ENCODE data around the gene CCL11.

DNA sequence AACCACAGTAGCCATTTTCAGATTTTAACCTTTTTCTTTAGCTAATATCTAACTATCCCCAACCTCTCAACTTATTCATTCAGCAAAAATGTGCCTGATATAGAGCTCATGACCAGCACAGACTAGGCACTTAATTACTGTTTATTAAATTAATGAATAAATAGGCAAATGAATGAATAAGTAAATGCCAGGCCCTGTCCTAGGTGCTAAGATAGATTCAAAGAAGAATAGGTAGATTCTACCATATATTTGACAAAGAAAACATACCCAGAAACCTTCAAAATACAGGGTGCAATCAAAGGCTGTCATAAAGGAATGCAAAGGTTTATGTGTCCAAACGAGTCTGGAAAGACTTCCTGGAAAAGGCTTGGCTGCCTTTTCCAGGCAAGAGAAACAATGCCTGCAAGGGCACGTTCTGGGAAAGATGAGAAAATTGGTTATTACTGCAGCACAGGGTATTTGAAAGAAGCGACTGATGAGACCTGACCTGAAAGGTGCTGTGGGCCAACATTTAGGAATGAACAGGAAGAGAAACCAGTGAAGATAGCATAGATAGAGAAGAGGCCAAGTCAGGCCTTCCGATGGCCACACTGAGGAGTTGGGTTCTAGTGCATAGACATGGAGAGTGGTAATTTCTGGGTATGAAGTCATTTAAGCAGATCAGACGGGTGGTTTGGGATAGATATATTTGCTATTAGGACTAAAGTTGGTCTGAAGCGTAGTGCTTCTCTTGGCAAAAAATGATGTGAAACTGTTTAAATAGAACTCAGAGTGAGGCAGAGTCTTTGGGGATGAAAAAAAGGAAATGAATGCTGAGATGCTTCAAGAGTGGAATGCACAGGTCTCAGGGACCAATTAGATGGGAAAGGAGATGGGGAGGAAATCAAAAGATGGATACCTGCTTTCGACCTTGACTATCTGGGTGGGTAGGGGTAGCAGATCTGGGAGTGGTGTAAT lies 41.9 kb upstream of the CCL11 start:
- TF ChIP-seq POLR2A (IDR thresholded peaks at IDR 0.05), result no peak
- TF ChIP-seq, protein P1, sequence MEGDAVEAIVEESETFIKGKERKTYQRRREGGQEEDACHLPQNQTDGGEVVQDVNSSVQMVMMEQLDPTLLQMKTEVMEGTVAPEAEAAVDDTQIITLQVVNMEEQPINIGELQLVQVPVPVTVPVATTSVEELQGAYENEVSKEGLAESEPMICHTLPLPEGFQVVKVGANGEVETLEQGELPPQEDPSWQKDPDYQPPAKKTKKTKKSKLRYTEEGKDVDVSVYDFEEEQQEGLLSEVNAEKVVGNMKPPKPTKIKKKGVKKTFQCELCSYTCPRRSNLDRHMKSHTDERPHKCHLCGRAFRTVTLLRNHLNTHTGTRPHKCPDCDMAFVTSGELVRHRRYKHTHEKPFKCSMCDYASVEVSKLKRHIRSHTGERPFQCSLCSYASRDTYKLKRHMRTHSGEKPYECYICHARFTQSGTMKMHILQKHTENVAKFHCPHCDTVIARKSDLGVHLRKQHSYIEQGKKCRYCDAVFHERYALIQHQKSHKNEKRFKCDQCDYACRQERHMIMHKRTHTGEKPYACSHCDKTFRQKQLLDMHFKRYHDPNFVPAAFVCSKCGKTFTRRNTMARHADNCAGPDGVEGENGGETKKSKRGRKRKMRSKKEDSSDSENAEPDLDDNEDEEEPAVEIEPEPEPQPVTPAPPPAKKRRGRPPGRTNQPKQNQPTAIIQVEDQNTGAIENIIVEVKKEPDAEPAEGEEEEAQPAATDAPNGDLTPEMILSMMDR (IDR thresholded peaks at IDR 0.05), result no peak

All from Peyer's patch (tissue), 4 donors.